ENCODE data around the gene POLR3GL. TPM values are rescaled to one million over a fixed set of nuclear protein-coding genes. Genes with fewer than 3 reads are reported as not detected.

POLR3GL gene
- total RNA-seq, 2 experiments from 2014 or later: 19.8 to 27.3 TPM

GRCh38 chr1:146012703-146013558, 48.4 kb downstream of the POLR3GL start:
- Histone ChIP-seq H3K9me2 (ENCODE audit: insufficient read depth, low read length) (no peaks in the 10 kb centered on the region), H3K4me3 (ENCODE audit: low read depth, low read length, poor library complexity, severe bottlenecking) (no peak overlapping the region), H3K4me1 (ENCODE audit: insufficient read depth, low read length, poor library complexity, severe bottlenecking) (peaks cover 3% of the 10 kb centered on the region), H3K4me2 (ENCODE audit: low read length) (no peak overlapping the region), H3K36me3 (ENCODE audit: insufficient read depth, low read length) (no peaks in the 10 kb centered on the region), H3K79me2 (ENCODE audit: insufficient read depth, low read depth, low read length) (no peaks in the 10 kb centered on the region), H4K20me1 (ENCODE audit: insufficient read depth, low read length) (no peaks in the 10 kb centered on the region), H2AFZ (ENCODE audit: low read length) (no peak overlapping the region; the same call in 1 of the 2 replicates), H3K9me3 (ENCODE audit: low read length) (no peaks in the 10 kb centered on the region), H3K27ac (ENCODE audit: low read depth, low read length, poor library complexity, severe bottlenecking) (no peak overlapping the region)
- POLR2A ChIA-PET: interaction anchor here (0.5 to 1.5 kb wide), 7 partner anchors 17 to 169 kb away, joined by 3 to 6 read pairs (median 3); partner anchors contain the start of gene TXNIP
- TF ChIP-seq CTCF (conservative IDR thresholded peaks at IDR 0.05; ENCODE audit: low read length) (peak; percentile 99), EZH2phosphoT487 (IDR thresholded peaks at IDR 0.05; ENCODE audit: borderline replicate concordance, low read depth, low read length) (no peak)
- CTCF ChIA-PET (ENCODE audit: unreplicated experiment): interaction anchor here (0.7 kb wide), 1 partner anchor 33 kb away, joined by 3 read pairs; no protein-coding TSS in a partner anchor
- intact Hi-C loops (cut with micrococcal nuclease; ENCODE audit: unreplicated experiment): loop anchor here (1.0 to 2.0 kb wide), 3 partner anchors 36 to 154 kb away; partner anchors contain the start of gene PIAS3
- no TSS peak for BruUV-seq (replicated peaks)
- DNase-seq (ENCODE audit: low spot score): peak; percentile 76

- Histone ChIP-seq H3K27ac (ENCODE audit: low read depth, low read length, poor library complexity, severe bottlenecking) (no peak overlapping the region), H3K4me3 (ENCODE audit: low read depth, low read length, poor library complexity, severe bottlenecking) (no peak overlapping the region), H3K4me2 (ENCODE audit: low read length) (no peak overlapping the region), H4K20me1 (ENCODE audit: insufficient read depth, low read length) (no peaks in the 10 kb centered on the region), H3K79me2 (ENCODE audit: insufficient read depth, low read depth, low read length) (no peaks in the 10 kb centered on the region), H3K9me3 (ENCODE audit: low read length) (no peaks in the 10 kb centered on the region), H3K4me1 (ENCODE audit: insufficient read depth, low read length, poor library complexity, severe bottlenecking) (peaks cover 3% of the 10 kb centered on the region), H3K36me3 (ENCODE audit: insufficient read depth, low read length) (no peaks in the 10 kb centered on the region), H2AFZ (ENCODE audit: low read length) (no peak overlapping the region), H3K9me2 (ENCODE audit: insufficient read depth, low read length) (no peaks in the 10 kb centered on the region)
- CTCF ChIA-PET (ENCODE audit: unreplicated experiment): no interaction called here
- DNase-seq (ENCODE audit: low spot score): no peak
- TF ChIP-seq EZH2phosphoT487 (IDR thresholded peaks at IDR 0.05; ENCODE audit: borderline replicate concordance, low read depth, low read length) (no peak), CTCF (conservative IDR thresholded peaks at IDR 0.05; ENCODE audit: low read length) (no peak)
- BruUV-seq (replicated peaks): no TSS peak
- intact Hi-C loops (cut with micrococcal nuclease; ENCODE audit: unreplicated experiment): loop anchor here (1.0 to 2.0 kb wide), 3 partner anchors 36 to 155 kb away; partner anchors contain the start of gene PIAS3
- POLR2A ChIA-PET: interaction anchor here (1.2 kb wide), 1 partner anchor 33 kb away, joined by 4 read pairs; no protein-coding TSS in a partner anchor
Measured at GRCh38 chr1:146013559-146013922, 49.1 kb downstream of the POLR3GL start.

DNA sequence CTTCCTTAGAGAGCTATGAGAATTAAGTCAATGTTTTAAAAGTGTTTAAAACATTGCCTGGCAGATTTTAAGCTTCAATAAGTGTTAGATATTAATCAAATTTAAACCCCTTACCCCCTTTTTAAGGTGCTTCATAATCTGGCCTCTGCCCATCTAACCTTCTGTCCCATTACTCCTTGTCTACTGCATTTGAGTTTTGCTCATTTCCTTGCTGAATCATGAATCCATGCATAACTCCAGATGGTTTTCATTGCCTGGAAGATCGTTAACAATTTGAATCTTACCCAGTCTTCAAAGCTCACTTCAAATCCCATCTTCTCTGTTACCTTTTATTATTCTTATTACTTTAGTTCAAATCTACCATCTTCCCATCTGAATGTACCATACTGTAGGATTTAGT, 52.4 kb downstream of the POLR3GL start:
- Histone ChIP-seq H3K79me2 (ENCODE audit: insufficient read depth, low read depth, low read length) (no peaks in the 10 kb centered on the region), H3K36me3 (ENCODE audit: insufficient read depth, low read length) (no peaks in the 10 kb centered on the region), H3K27ac (ENCODE audit: low read depth, low read length, poor library complexity, severe bottlenecking) (no peak overlapping the region), H3K4me1 (ENCODE audit: insufficient read depth, low read length, poor library complexity, severe bottlenecking) (peaks cover 3% of the 10 kb centered on the region), H3K9me2 (ENCODE audit: insufficient read depth, low read length) (no peaks in the 10 kb centered on the region), H3K4me3 (ENCODE audit: low read depth, low read length, poor library complexity, severe bottlenecking) (no peak overlapping the region), H3K4me2 (ENCODE audit: low read length) (no peak overlapping the region), H3K9me3 (ENCODE audit: low read length) (no peaks in the 10 kb centered on the region), H4K20me1 (ENCODE audit: insufficient read depth, low read length) (no peaks in the 10 kb centered on the region), H2AFZ (ENCODE audit: low read length) (no peak overlapping the region)
- intact Hi-C loops (cut with micrococcal nuclease; ENCODE audit: unreplicated experiment): no loop called here
- DNase-seq (ENCODE audit: low spot score): no peak
- CTCF ChIA-PET (ENCODE audit: unreplicated experiment): no interaction called here
- TF ChIP-seq EZH2phosphoT487 (IDR thresholded peaks at IDR 0.05; ENCODE audit: borderline replicate concordance, low read depth, low read length) (no peak), CTCF (conservative IDR thresholded peaks at IDR 0.05; ENCODE audit: low read length) (no peak)
- POLR2A ChIA-PET: interaction anchor here (0.6 to 2.0 kb wide), 7 partner anchors 15 to 172 kb away, joined by 3 to 5 read pairs (median 3); partner anchors contain the start of genes LIX1L and NUDT17
- BruUV-seq (replicated peaks): no TSS peak
